SK-N-SH treated with all-trans-retinoic acid at 6 μM for 48 hours (cell line): ENCODE measurements around the gene TRIM16.
"Not testable (repeated sequence)": the region's sequence is repeated elsewhere in the genome, so short reads cannot be mapped to it uniquely, and the experiment has no call there.

Experiments
- ATAC-seq: fragments of 200-7000 bp; cut with Tn5 transposase; 3 replicates; pipeline ENCODE4 v1.9.1; 2020; ENCODE audit warnings: mild to moderate bottlenecking, moderate library complexity
- ARNTL ChIP-seq: fragments of 450-650 bp; formaldehyde crosslinking; IDR thresholded peaks from 2 replicates; pipeline ENCODE4 v1.5.0; 2020; ENCODE audit warnings: low read depth, mild to moderate bottlenecking, moderate library complexity, borderline replicate concordance
- BACH2 ChIP-seq: fragments of 250-450 bp; sonication (Bioruptor Pico); IDR thresholded peaks from 2 replicates; pipeline ENCODE4 v1.9.0; 2021; ENCODE audit warnings: mild to moderate bottlenecking, borderline replicate concordance
- ESRRG ChIP-seq: fragments of 250-450 bp; sonication (Bioruptor Pico); IDR thresholded peaks from 2 replicates; pipeline ENCODE4 v1.6.1; 2021; ENCODE audit warnings: mild to moderate bottlenecking
- GLIS3 ChIP-seq: fragments of 250-450 bp; sonication (Bioruptor Pico); IDR thresholded peaks from 2 replicates; pipeline ENCODE4 v1.5.0; 2020; ENCODE audit warnings: mild to moderate bottlenecking, moderate library complexity
- ISL1 ChIP-seq: fragments of 250-450 bp; sonication (Bioruptor Pico); IDR thresholded peaks from 2 replicates; pipeline ENCODE4 v2.1.2; 2022; ENCODE audit warnings: mild to moderate bottlenecking, moderate library complexity
- OSR1 ChIP-seq: fragments of 250-450 bp; sonication (Bioruptor Pico); IDR thresholded peaks from 2 replicates; pipeline ENCODE4 v1.8.0; 2022; ENCODE audit warnings: moderate library complexity, mild to moderate bottlenecking, inconsistent platforms
- PPARA ChIP-seq: fragments of 250-450 bp; sonication (Bioruptor Pico); IDR thresholded peaks from 2 replicates; pipeline ENCODE4 v1.5.0; 2020; ENCODE audit warnings: mild to moderate bottlenecking, borderline replicate concordance
- TCF4 ChIP-seq: fragments of 250-450 bp; sonication (Bioruptor Pico); IDR thresholded peaks from 2 replicates; pipeline ENCODE4 v1.8.0; 2021; ENCODE audit warnings: mild to moderate bottlenecking, moderate library complexity, borderline replicate concordance
- ZFP30 ChIP-seq: fragments of 450-650 bp; formaldehyde crosslinking; IDR thresholded peaks from 2 replicates; pipeline ENCODE4 v1.5.0; 2022; ENCODE audit warnings: mild to moderate bottlenecking, moderate library complexity
- ZNF565 ChIP-seq: fragments of 450-650 bp; formaldehyde crosslinking; conservative IDR thresholded peaks from 2 replicates; pipeline ENCODE4 v1.5.0; 2020; ENCODE audit warnings: low read depth, mild to moderate bottlenecking, moderate library complexity
- ZNF70 ChIP-seq: fragments of 450-650 bp; formaldehyde crosslinking; IDR thresholded peaks from 2 replicates; pipeline ENCODE4 v1.5.0; 2020; ENCODE audit warnings: mild to moderate bottlenecking, moderate library complexity
- TF ChIP-seq, protein P1 (sequence below): fragments of 250-450 bp; sonication (Bioruptor Pico); IDR thresholded peaks from 2 replicates; pipeline ENCODE4 v1.8.0; 2021; ENCODE audit warnings: low read depth, mild to moderate bottlenecking, moderate library complexity, borderline replicate concordance
- TF ChIP-seq, protein P2 (sequence below): fragments of 250-450 bp; sonication (Bioruptor Pico); IDR thresholded peaks from 2 replicates; pipeline ENCODE4 v1.5.0; 2020; ENCODE audit warnings: mild to moderate bottlenecking, moderate library complexity
- TF ChIP-seq, protein P3 (sequence below): fragments of 250-450 bp; sonication (Bioruptor Pico); IDR thresholded peaks from 2 replicates; pipeline ENCODE4 v1.5.1; 2020; ENCODE audit warnings: low read depth, mild to moderate bottlenecking, moderate library complexity
- TF ChIP-seq, protein P4 (sequence below): fragments of 250-450 bp; sonication (Bioruptor Pico); IDR thresholded peaks from 2 replicates; pipeline ENCODE4 v1.5.1; 2021; ENCODE audit warnings: mild to moderate bottlenecking, moderate library complexity

Gene TRIM16

DNA sequence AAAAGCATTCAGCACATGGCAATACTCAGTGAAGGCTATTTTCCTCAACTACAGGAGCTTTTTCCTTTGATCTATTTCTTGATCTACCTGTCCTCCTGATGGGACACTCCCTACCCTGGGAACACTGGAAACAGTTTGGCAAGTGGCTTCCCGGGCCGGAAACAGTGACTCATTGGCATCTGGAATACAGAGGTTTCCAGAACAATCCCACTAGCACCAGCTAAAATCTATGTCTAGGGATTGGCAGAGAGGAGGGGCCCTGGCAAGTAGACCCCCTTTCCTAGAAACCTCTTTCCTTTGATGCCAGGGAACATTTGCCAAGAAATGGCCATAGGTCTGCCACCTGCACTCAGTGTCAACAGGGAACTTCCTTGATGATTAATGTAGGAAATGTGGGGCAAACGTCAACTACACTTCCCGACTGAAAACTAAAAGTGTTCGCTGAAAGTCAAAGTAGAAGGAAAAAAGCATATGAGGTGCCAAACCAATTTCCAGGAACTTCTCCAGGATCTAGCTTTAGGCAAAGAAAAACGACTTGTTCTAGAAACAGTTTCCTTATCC, 34.2 kb downstream of the TRIM16 start:
- TF ChIP-seq ARNTL (CRISPR knock-in tag) = no peak
- TF ChIP-seq, protein P1, sequence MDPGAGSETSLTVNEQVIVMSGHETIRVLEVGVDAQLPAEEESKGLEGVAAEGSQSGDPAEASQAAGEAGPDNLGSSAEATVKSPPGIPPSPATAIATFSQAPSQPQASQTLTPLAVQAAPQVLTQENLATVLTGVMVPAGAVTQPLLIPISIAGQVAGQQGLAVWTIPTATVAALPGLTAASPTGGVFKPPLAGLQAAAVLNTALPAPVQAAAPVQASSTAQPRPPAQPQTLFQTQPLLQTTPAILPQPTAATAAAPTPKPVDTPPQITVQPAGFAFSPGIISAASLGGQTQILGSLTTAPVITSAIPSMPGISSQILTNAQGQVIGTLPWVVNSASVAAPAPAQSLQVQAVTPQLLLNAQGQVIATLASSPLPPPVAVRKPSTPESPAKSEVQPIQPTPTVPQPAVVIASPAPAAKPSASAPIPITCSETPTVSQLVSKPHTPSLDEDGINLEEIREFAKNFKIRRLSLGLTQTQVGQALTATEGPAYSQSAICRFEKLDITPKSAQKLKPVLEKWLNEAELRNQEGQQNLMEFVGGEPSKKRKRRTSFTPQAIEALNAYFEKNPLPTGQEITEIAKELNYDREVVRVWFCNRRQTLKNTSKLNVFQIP (CRISPR knock-in tag) = no peak
- TF ChIP-seq PPARA = no peak
- TF ChIP-seq, protein P2, sequence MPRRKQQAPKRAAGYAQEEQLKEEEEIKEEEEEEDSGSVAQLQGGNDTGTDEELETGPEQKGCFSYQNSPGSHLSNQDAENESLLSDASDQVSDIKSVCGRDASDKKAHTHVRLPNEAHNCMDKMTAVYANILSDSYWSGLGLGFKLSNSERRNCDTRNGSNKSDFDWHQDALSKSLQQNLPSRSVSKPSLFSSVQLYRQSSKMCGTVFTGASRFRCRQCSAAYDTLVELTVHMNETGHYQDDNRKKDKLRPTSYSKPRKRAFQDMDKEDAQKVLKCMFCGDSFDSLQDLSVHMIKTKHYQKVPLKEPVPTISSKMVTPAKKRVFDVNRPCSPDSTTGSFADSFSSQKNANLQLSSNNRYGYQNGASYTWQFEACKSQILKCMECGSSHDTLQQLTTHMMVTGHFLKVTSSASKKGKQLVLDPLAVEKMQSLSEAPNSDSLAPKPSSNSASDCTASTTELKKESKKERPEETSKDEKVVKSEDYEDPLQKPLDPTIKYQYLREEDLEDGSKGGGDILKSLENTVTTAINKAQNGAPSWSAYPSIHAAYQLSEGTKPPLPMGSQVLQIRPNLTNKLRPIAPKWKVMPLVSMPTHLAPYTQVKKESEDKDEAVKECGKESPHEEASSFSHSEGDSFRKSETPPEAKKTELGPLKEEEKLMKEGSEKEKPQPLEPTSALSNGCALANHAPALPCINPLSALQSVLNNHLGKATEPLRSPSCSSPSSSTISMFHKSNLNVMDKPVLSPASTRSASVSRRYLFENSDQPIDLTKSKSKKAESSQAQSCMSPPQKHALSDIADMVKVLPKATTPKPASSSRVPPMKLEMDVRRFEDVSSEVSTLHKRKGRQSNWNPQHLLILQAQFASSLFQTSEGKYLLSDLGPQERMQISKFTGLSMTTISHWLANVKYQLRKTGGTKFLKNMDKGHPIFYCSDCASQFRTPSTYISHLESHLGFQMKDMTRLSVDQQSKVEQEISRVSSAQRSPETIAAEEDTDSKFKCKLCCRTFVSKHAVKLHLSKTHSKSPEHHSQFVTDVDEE (CRISPR knock-in tag) = no peak
- TF ChIP-seq ZNF565 (CRISPR knock-in tag) = no peak
- no peak for TF ChIP-seq OSR1 (CRISPR knock-in tag)
- no peak for TF ChIP-seq GLIS3 (CRISPR knock-in tag)
- TF ChIP-seq, protein P3, sequence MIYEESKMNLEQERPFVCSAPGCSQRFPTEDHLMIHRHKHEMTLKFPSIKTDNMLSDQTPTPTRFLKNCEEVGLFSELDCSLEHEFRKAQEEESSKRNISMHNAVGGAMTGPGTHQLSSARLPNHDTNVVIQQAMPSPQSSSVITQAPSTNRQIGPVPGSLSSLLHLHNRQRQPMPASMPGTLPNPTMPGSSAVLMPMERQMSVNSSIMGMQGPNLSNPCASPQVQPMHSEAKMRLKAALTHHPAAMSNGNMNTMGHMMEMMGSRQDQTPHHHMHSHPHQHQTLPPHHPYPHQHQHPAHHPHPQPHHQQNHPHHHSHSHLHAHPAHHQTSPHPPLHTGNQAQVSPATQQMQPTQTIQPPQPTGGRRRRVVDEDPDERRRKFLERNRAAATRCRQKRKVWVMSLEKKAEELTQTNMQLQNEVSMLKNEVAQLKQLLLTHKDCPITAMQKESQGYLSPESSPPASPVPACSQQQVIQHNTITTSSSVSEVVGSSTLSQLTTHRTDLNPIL (CRISPR knock-in tag) = no peak
- no peak for TF ChIP-seq ZNF70 (CRISPR knock-in tag)
- TF ChIP-seq, protein P4, sequence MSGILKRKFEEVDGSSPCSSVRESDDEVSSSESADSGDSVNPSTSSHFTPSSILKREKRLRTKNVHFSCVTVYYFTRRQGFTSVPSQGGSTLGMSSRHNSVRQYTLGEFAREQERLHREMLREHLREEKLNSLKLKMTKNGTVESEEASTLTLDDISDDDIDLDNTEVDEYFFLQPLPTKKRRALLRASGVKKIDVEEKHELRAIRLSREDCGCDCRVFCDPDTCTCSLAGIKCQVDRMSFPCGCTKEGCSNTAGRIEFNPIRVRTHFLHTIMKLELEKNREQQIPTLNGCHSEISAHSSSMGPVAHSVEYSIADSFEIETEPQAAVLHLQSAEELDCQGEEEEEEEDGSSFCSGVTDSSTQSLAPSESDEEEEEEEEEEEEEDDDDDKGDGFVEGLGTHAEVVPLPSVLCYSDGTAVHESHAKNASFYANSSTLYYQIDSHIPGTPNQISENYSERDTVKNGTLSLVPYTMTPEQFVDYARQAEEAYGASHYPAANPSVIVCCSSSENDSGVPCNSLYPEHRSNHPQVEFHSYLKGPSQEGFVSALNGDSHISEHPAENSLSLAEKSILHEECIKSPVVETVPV = no peak
- TF ChIP-seq ESRRG (CRISPR knock-in tag) = no peak
- TF ChIP-seq ISL1 (CRISPR knock-in tag) = no peak
- ATAC-seq = no peak

DNA sequence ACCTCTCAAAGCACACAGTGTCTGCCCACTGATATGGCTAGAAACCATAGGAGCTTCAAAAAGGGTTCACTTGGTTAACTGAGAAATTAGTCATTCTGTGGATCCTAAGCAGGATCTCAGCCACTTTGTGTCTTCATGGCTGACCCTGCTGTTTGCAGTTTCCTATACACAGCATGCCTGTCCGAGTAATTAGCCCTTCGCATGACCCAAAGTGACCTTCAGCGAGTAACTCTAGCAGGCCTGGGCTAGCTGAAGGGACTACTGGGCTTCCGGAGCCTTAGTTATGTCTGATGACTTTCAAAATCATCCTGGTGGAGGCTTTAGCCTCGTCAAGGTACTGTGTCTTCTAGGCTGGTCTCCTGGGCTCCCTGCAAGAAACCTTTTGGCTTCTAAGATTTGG, 35.7 kb downstream of the TRIM16 start:
- ATAC-seq = no peak
- TF ChIP-seq BACH2 (CRISPR knock-in tag) = no peak
- TF ChIP-seq ZFP30 (CRISPR knock-in tag) = no peak
- no peak for TF ChIP-seq TCF4 (CRISPR knock-in tag)
- no peak for TF ChIP-seq OSR1 (CRISPR knock-in tag)
- TF ChIP-seq, protein P4 = no peak
- TF ChIP-seq, all 23 proteins: peak for 0

DNA sequence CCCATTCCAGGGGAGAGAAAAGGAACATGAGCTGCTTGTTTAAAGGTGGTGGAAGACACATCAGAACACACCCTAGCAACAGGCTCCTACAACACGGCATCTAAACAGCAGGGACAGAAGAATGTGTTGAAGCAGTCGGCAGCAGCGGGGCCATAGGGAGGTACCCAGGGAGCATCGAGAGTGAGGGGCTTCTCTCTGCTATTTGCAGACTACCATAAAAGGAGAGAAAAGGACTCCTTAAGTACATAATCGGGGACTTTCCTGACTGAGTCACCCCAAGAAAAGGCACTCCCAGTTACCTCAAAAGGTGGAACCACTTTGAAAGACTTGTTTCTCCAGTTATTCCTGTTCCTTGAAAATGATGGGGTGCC, 38.2 kb downstream of the TRIM16 start:
- peak; percentile 51 for ATAC-seq

DNA sequence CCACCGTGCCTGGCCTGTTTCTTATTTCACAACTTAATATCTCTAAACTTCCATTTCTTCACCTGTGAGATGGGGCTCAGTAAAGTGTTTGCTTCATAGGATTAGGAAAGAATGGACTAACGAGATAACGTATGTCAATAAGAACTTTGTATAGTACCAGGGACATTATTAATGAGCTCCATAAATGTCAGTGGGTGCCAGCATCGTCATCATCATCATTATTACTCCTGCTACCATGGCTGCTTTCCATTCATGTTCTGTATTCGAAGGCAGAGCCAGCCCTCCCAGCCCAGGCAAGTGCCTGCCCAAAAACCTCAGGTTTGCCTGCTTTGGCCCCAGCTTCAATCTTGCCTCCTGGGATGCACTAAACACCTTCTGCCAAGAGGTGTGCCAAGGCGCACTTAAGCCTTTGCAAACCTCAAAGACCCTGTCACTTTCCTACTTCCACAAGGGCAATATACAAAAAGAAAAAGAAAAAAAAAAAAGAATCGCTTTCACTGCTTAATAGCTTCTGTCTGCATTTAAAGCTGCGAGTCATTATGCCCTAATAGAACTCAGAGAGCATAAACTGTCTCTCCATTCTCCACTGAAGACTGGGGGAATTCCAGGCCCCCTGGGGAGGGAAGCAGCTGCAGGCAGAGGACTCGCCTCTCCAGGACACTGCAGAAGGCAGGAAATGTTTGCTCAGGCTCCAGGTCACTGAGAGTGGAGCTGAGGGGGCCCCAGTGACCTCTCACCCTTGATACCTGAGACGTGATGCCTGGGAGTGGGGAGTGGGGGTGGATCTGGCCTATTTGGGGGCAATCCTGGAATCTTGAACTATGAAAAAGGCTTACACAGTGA, 38.8 kb downstream of the TRIM16 start:
- peak; percentile 50 for ATAC-seq

DNA sequence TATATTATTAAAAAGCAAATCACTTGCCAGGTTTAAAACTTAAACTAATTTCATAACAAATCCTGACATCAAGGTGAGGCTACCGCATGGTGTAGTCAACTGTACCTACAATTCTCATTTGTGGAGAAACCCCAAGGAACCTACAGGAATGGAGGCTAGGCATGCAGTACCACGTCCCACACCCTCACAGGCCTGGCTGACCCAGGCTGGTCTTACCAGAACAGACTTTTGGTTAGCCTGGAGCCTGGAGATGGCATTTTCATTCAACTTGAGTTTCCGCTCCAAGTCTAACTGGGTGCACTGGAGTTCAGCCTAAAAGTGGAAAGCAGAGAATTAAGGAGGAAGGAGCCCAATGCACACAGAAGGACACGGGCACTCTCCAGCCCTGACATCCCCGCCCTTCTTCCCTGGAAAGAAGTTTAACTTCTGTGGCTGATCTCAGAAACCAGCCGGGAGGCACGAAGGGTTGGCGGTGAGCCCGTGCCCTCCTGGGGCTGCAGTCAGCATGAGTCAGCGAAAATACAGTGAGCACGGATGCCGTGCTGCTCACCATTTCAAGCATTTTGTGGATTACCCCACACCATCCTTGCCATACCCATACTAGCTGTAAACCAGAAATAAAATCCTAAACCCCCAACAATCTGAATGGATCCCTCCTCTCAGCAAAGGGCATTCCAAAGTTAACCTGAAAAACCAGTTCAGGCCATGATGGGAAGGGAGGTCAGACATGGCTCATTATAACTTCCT, 41.4 kb downstream of the TRIM16 start:
- peak; percentile 85 for ATAC-seq

DNA sequence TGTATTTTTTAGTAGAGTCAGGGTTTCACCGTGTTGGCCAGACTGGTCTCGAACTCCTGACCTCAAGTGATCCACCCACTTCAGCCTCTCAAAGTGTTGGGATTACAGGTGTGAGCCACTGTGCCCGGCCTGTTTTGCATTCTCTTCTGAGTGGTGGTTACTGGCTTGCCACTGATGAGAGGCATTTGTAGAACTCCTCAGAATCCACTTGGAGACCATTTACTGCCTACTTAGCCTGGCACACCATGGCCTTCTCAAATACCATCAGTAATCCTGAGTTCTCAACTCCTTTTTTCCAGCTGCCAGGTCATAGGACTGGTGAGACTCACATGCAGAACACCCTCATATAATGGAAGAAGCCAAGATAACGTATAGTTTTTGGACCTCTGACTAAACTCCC, 42.1 kb downstream of the TRIM16 start:
- not testable (repeated sequence) for ATAC-seq

DNA sequence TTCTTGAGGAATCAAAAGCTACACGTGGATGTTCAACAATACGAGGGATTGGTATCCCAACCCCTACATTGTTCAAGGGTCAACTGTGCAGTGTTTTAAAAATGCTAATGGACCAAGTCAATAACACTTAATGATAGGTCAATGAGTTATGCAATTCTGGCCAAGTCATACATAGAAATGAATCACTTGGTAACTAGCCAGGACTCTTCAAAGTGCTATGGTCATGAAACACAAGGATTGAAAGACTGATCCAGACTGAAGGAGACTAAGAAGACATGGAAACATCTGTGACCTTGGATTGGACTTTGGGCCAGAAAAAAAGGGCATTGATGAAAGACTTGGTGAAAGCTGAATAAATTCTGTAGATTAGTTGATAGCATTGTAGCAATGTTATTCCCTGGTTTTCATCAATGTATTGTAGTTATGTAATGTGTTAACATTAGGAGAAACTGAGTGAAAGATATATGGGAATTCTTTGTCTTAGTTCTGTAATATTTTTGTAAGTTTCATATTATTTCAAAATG, 53.1 kb downstream of the TRIM16 start:
- ATAC-seq = not testable (repeated sequence)

DNA sequence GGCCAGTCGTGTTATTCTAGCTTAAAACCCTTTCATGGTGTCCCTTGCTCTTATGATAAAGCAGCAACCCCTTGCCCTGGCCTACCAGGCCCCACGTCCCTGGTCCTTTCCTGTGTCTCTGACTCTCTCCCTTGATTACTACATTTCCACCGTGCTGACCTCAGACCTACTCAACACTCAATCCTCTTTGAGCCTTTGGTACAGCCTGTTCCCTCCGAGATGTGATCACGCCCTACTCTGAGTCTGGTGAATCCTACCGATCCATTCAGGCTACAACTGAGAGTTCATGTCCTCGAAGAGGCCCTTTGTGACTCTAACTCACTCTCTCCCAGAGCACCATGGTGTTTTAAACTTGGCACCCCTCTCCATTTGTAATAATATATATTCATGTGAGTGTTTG, 54.1 kb downstream of the TRIM16 start:
- not testable (repeated sequence) for ATAC-seq

DNA sequence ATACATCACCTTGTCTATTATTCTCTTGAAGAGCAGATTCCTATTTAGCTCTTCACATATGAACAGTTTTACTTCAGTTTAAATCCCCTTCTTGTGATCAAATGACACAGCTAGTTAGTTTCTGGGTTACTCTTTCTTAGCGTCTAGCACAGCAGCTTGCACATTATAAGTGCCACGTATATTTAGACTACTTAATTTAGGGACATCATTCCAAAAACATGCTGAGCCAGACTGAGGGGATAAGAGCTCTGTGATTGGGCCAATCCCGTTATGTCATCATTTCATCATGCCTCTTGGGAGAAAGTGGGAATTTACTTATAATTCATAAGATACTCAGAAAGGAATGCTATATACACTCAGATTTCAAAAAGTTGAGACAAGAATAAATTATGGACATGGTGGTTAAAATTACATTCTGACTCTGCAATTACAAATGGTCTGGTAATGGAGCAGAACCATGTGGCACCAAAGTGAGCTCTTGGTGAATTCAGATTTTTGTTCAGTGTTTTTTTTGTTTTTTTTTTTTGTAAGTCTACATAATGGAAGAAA, 60.4 kb downstream of the TRIM16 start:
- ATAC-seq = not testable (repeated sequence)

DNA sequence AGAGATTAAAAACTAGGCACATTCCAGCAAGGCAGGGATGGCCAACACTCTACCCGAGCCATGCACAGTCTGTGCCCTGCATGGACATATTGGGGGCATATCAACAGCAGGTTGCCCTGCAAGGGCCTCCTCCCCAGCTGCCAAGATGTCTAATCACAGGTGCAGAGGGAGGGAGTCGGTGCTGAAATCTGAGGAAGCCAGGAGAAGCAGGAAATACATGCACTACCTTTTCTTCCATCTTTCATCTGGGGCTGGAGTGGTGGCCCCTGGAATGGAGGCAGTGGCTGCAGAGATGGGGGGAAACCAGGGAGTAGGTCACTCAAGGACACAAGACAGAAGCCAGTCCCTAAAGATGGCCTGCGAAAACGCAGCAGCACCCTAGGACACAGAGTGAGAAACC, 60.9 kb downstream of the TRIM16 start:
- not testable (repeated sequence) for ATAC-seq
